Measurements from ENCODE around the gene PPP4R1.

The PPP4R1 gene

DNA sequence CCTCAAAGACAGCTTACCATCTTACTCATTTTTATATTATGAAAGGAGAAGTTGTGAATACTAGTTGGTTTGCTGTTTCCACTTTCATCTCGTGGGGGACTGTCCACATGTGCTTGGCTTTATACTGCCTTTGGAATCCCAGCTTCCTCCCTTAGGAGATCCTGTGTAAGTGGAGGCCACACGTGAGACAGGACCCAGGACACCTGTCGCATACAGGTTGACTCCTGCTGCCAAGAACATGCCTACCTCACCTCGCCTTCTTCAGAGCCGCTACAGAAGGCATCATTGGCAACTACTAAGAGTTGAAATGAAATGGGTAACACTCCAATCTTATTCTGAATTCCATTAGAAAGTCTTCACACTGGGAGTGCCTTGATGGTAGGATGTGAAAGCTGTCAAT is 69.3 kb downstream of the PPP4R1 start:
- DNase-seq, result no peak

DNA sequence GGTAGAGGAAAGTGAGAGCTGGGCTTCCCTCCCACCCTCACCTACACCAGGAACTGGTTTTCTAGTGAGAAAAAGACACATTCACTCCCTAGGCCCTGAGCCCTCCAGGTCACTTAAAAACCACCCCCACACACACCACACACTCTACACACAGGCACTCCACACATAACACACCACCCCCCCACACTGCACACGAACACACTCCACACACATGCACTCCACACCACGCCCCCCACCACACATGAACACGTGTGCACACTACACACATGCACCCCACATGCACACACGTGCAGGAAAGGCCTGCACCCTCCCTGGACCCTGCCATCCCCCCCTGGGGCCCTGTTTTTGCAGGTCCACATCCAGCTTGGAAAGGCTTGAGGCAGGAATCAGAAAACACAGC is 71.4 kb downstream of the PPP4R1 start:
- no peak for DNase-seq

- DNase-seq, result no peak
Measured at GRCh38 chr18:9539938-9540337, 74.4 kb downstream of the PPP4R1 start.

DNA sequence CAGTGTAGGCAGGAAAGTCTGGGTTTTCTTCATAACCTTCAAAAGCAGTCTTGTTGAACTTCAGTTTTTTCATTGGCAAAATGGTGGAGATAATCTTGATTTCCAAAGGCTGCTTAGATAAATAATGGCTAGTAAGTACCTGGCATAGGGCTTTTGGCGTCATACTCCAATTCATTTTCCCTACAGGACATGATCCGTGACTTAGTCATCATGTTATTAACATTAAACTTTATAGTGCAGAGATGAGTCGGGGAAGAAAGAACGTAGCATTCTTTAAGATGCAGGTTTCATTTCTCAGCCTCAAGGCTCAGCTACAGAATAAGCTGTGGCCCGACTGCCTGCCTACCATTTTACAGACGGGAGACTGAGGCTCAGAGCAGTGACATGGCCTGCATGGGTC is 75.1 kb downstream of the PPP4R1 start:
- no peak for DNase-seq

- no peak for DNase-seq
Measured at GRCh38 chr18:9537677-9538076, 76.7 kb downstream of the PPP4R1 start.

- DNase-seq, result no peak
Measured at GRCh38 chr18:9536354-9537152, 77.8 kb downstream of the PPP4R1 start.

- no peak for DNase-seq
Measured at GRCh38 chr18:9535430-9535991, 78.8 kb downstream of the PPP4R1 start.

- no peak for DNase-seq
Measured at GRCh38 chr18:9534844-9535243, 79.5 kb downstream of the PPP4R1 start.

DNA sequence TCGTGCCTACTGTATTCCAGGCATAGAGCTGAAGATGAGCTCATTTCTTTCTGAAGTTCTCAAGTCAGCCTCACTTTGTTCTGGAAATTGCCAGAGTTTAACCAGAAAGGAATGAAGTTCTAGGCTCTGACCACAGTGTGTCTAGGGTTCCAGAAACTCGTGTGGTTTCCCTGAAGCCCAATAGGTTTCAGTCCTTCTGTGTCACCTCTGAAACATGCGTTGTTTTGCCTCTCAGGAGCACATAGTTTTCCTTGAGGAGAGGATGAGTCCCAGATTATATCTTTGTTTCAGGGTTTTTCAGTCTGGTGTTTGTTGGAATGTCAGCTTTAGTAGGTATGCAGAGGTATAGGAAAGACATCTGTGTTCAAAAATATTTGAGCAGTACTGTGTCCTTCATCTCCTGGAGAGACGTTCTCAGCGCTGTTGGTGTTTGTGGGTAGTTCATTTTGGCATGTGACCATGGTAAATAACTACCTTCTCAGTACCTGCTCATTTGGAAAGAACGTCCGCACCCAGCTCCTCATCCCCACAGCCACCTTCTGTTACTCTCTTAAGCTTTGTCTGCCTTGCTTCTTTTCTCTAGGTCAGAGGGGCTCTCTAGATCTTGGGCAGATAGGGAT is 82.5 kb downstream of the PPP4R1 start:
- no peak for DNase-seq

GRCh38 chr18:9530226-9531009 is 83.9 kb downstream of the PPP4R1 start:
- DNase-seq, result no peak

DNA sequence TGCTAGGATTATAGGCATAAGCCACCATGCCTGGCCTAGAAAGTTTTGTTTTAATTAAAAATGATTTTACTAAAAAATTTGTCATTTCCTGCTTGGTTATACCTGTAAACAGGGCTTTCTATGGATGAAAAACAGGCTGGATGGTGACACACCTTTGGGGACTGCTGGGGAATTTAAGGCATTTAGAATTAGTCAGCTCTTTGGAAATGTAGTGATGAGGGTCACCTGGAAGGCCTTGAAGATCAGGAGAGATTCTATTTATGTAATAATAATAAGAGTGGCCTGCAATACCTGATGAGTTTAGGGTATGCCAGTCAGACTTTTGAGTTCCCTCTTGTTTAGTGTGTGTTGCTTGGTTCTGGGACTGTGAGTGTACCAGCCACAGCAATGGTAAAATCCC is 87.9 kb downstream of the PPP4R1 start:
- DNase-seq, result no peak

DNA sequence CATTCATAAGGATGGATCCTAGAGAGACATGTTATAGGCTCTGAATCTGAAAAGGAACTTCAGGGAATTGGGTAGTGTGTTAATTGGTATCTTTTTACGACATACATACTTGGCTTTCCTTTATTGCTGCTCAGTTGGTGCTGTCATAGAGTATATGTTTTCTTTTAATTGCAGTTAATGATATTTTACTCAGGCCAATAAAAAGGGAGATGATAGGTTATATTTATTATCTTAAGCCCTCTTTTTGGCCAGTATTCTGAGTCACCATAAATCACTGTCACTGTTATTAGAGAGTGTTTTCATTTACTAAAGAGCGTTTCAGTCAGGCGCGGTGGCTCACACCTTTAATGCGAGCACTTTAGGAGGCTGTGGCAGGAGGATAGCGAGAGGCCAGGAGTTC is 91.4 kb downstream of the PPP4R1 start:
- DNase-seq, result no peak

DNA sequence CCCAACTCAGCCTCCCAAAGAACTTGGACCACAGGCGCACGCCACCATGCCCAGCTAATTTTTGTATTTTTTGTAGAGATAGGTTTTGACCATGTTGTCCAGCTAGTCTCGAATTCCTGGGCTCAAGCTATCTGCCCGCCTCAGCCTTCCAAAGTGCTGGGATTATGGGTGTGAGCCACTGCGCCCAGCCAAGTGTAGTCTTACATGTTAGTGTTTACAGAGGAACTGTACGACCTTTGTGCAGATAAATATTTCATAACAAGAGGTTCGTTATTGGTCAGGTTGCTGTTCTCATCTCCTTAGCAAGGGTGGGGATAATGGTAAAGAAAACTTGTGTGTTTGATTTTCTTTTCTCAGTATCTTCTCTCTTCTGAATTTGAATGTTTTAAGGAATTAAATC is 92.6 kb downstream of the PPP4R1 start:
- DNase-seq, result no peak

- DNase-seq, result no peak
Measured at GRCh38 chr18:9520666-9521065, 93.7 kb downstream of the PPP4R1 start.

GRCh38 chr18:9519399-9519798 is 95.0 kb downstream of the PPP4R1 start:
- no peak for DNase-seq

- no peak for DNase-seq
Measured at GRCh38 chr18:9517869-9518268, 96.5 kb downstream of the PPP4R1 start.

DNA sequence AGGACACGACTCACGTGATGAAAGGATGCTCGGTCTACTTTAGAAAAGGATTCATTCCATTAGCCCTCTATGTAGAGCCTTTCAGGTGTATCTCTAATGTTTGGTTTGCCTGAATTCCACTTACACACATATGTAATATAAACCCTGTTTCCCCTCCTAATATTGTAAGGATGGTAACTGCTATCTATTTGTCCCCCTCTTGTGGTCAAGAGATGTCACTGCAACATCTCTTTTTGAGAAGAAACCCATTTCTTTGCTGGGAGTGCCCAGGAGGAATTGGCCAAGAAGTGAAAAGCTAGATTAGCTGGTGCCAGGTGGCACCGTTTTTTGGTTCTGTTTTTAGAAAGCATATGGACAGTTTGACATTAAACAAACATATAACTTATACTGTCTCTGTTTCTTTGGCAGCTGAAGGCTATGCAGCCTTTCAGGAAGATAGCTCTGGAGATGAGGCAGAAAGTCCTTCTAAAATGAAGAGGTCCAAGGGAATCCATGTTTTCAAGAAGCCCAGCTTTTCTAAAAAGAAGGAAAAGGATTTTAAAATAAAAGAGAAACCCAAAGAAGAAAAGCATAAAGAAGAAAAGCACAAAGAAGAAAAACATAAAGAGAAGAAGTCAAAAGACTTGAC is 97.8 kb downstream of the PPP4R1 start:
- no peak for DNase-seq

- no peak for DNase-seq
Measured at GRCh38 chr18:9513971-9514512, 100.3 kb downstream of the PPP4R1 start.

GRCh38 chr18:9508446-9509025 is 105.8 kb downstream of the PPP4R1 start:
- no peak for DNase-seq

DNA sequence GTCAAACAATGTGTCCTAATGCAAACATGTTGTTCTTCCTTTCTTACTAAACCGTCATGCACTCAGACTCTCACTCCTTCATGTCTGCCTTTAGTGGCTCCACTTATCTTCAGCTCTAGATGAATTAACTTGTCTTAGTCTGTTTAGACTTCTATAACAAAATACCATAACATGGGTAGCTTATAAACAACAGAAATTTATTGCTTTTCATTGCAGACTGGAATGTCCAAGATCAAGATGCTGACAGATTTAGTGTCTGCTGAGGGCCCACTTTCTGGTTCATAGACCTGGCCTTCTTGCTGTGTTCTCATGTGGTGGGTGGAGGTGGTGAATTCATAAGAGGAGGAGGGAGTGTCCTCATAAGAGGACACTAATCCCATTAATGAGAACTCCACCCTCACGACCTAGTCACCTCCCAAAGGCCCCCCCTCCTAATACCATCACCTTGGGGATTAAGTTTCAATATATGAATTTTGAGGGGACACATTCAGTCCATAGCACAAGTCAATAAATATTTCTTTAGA is 106.7 kb downstream of the PPP4R1 start:
- DNase-seq, result no peak

DNA sequence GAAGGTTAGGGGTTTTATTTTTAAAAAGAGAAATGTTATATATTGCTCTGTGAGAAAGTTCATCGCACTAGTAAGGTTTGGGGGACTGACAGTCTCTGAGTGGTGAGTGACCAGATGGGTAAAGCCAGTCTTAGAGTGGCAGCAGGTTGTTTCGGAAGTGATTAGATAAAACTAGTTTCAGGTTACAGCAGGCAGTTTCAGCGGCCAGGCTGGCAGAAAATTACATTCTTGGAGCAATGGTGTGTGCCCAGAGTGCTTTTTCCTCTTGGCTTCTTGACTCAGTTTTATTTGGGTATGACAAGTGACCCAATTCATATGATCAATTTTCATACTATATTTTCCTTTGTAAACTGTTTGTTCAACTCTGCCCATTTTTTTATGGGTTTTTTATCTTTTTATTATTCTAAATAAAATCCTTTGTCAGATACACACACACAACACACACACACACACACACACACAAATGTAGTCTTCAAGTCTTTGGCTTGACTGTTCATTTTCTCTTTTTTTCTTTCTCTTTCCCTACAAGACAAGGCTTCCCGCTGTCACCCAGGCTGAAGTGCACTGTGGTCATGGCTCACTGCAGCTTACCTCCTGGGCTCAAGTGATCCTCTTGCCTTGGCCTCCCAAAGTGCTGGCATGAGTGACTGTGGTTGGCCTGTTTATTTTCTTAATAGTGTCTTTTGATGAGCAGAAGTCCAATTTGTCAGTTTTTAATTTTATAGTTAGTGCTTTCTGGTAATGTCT is 108.1 kb downstream of the PPP4R1 start:
- no peak for DNase-seq
